T-helper 1 cell (primary cell): ENCODE results near the gene KLK2.

Source experiments
- DNase-seq, 5 donors: peaks; one replicate each; pipeline ENCODE4 v3.0.0-alpha.2; 2012 to 2020
- total RNA-seq, 4 donors: gene quantifications; one replicate each; lab custom pipeline; 2026; lab: John Stamatoyannopoulos, UW

KLK2 gene
- 0 to 0.12 (median 0) reads per million in 4 donors for total RNA-seq

DNA sequence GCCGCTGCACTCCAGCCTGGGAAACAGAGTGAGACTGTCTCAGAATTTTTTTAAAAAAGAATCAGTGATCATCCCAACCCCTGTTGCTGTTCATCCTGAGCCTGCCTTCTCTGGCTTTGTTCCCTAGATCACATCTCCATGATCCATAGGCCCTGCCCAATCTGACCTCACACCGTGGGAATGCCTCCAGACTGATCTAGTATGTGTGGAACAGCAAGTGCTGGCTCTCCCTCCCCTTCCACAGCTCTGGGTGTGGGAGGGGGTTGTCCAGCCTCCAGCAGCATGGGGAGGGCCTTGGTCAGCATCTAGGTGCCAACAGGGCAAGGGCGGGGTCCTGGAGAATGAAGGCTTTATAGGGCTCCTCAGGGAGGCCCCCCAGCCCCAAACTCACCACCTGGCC is at the start of gene KLK2:
TSS of gene KLK2 (plus strand) at position 384 of the 400 bp plus-strand sequence. CDS start 35 bp downstream, outside the sequence.
- no peak for DNase-seq

DNA sequence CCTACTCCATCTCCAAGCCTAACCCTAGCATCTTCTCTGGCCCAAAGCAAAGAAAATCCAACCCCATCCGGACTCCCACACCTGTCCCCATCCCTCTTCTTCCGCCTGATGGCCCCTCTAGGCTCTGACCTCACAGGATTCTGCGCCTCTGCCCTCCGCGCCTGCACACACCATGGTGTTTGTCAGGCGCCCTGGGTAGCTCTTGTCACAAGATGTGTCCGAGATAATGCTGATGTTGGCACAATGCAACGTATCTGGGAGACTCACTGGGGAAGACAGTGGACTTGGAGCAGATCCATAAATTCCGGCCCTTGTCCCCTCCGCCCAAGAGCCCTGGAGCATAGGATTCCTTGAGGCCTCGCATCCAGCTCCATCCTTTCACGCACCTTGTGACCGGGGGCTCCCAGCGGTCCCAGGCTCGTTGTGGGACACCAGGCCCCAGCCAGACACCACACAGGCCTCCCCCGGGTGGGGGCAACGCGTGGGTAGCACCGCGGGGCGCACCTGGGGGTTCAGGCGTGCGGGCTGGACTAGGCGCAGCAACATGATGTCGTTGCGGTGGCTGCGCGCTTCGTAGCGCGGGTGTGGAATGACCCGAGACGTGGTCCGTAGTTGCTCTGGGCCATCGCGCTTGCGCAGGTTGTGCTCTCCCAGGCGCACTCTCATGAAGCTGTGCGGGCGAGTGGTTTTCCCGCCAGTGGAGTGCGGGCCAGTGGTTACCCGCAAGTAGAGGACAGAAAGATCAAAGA is 46.6 kb upstream of the KLK2 start:
- DNase-seq = no peak

DNA sequence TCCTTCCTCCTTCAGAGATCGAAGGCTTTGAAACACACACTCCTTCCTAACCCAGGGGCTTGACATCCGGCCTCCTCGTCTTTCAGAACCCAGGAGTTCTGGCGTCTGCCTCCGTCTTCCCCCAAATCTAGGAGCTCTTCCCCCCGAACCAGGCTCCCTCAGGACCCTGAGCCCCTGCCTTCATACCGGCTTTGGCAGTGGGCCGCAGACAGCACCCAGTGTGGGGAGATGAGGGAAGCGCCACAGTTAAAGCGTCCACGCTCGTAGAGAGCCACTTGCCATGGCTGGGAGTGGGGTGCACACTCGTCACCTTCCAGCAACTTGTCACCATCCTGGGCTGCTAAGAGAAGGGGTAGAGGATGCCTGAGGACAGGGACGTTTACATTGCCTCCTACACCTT is 45.8 kb upstream of the KLK2 start:
- DNase-seq = no peak

DNA sequence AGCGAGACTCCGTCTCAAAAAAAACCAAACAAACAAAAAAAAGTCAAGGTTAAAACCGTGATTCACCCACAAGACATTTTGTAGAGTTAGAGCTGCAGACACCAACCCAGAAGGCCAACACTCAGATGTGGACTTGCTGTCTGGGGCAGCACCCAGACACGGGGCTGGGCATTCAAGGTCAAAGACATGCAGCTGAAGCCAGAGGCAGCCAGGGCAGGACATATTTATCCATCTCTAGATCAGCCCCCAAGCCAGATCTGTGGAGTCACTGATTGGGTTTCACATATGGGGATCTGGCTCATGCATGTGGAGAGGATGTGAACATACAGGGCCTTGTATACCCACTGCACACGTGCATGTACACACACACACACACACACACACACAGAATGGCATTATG is 43.4 kb upstream of the KLK2 start:
- DNase-seq = no peak

DNA sequence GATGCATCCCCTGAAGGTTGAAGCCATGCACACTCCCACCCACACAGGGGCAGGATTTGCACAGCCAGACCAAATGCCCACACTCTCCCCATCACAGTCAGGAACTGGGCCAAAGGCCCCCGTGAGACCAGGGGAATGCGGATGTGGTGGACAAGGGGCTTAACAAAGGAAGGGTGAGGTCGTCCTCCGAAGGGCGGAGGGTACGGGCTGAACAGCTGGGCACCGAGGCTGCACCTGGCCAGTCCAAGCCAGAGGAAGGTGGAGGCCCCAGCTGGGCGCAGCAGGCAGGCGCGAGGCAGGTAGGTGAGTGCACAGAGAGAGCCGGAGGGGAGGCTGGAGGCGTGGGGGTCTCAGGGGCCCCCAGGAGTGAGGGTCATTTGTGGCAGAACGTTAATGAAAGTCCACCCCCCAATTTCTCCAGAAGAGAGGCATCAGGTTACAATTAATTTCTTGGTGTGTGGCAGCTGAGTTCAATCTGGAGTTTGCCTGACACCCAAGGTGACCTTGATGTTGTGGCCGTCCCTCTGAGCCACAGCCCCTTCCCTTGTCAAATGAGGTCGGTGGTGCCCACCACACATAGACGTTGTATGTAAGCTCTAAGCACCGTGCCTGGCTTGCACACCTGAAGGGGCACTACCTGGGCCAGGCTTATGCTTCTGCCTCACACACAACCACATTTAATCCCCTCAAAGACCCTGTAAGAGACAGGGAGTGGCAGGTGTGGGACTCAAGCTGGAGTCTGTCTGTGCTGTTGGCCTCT is 42.8 kb upstream of the KLK2 start:
- no peak for DNase-seq

DNA sequence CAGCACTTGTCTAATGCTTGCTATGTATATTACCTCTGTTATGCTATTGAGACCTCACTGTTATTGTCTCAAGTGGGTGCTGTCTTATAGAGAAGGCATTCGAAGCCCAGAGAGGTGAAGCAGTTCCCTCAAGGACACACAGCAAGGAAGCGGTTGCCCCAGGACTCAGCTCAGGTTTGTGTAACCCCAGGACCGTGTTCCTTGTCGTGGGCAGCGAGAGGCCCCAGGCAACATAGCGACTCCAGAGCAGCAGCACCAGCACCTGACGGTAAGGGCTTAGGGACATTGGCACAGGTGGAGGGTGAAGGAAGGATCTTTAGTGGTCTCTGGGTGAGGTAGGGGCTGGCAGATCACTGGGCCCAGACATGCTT is 42.2 kb upstream of the KLK2 start:
- no peak for DNase-seq

DNA sequence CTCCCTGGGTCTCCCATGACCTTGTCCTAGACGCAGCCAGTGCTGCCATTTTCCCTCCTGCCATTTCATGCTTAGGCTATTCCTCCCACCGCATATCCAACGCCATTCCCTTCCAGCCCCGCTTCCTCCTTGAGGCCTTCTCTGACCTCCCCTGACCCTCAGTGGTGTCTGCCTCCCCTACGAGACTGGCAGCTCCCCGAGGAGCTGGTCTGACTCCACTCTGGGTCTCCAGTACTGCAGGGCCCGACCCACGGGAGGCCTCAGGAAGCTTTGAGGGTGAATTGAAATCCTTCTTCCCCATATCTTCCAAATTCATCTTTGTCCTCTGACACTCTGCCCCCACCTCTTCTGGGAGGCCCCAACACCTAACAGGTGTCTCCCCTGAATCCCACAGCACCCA is 40.6 kb upstream of the KLK2 start:
- no peak for DNase-seq

DNA sequence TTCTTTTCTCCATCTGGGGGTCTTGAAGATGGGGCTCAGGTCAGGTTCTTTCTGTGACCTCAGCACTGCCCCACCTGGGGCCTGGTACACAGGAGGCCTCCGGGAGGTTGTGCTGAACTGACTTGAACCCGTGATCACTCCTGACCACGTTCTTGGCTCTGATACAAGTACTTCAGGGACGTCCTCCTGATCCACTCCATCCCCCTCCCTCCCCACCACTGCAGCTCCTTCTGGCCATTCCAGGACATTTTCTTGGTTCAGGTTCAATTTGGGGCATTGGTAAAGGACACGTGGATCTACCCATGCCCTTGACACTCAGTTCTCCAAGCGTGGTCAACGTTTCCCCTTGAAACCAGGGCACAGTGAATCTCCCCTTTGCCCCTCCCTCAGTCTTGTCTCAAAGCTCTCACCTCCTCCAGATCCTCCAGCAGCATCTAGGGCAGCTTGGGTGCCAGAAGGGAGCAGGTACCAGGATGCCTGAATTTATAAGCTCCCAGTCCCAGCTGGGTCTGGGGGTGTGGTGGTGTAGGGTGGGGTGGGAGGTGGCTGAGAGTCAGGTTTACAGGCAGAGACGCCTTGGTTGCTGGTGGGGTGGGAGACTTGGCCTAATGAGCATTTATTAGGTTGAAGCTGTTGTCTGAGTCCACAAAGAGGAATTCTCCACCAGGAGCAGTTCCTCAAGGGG is 40.0 kb upstream of the KLK2 start, which contains the start of gene KLK15:
TSS of gene KLK15 (minus strand) at position 458 of the 685 bp plus-strand sequence. CDS start 2,082 bp downstream, outside the sequence.
- DNase-seq = no peak

DNA sequence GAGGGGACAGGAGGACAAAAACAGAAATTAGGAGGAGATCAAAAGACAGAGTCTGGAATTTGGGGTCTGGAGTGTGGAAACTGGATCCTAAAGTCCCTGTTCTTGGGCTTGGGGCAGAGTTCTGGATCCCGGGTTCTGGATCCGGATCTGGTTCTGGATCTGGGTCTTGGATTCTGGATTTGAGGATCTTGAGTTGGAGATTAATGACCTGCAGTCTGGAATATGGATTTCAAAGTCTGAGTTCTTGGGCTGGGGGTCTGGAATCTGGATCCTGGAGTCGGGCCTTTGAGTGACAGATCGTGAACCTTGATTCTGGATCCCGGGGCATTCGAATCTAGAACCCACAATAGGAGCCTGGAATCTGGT is 39.5 kb upstream of the KLK2 start:
- DNase-seq = no peak

DNA sequence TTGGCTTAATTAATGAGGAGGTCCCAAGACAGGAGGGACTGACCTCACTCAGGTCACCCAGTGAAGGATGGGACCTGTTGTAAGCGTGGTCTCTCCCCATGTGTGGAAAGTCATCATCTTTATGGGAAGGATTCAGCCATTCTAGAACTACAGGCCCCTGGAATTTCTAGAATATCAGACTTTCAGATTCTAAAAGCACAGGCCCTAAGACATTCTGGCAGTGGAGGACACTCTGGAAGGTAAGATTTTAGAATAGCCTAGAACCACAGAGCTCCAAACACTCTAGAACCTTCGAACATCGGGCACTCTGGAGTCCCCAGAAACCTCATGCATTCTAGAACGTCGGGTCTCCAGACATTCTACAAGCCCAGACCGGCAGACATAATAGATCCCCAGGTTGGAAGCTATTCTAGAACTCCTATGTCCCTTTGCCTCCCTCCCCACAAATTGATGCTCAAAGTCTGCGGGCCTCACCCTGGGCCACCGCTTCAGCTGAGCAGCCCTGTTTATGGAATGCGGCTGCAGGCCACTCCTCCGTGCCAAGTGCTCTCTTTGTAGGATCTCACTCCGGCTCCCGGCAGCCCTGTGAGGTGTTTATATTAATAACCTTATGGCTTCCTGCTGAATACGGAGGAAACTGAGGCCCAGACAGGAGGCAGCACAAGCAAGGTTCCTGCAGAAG is 38.0 kb upstream of the KLK2 start:
- DNase-seq = no peak

DNA sequence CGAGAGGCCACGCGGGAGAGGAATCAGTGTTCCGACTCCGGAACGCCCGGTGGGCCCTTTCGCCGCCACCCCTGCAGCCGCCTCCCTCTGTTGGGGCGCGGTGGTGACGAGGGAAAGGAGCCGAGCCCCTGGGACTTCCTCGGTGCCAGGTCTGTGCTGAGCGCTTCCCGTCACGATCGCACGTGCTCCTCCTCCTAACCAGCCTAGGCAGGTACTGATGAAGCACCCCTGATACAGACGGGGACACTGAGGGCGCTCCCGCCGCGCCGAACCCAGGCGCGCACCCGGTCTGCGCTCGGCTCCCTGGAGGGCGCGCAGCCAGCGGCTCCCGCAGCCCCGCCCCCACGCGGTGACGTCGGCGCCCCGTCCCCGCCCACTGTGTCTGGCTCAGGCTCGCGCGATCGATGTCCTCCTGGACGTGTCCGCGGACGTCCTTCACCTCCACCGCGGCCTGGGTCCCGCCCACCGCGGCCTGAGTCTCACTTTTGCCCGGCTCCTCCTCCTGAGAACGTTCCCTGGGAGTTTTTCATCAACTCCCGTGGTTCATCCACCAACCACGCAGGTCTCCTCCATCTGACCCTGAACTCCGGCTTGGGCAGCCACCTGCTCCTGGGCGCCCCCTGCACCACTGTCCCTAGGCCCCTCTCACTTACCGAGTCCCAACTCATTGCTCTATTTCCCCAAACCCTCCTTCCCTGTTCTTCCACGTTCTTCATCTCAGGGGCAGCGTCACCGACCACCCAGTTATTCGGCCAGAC is 37.3 kb upstream of the KLK2 start:
- peak; percentile 17 to 75 (median 42) for DNase-seq

DNA sequence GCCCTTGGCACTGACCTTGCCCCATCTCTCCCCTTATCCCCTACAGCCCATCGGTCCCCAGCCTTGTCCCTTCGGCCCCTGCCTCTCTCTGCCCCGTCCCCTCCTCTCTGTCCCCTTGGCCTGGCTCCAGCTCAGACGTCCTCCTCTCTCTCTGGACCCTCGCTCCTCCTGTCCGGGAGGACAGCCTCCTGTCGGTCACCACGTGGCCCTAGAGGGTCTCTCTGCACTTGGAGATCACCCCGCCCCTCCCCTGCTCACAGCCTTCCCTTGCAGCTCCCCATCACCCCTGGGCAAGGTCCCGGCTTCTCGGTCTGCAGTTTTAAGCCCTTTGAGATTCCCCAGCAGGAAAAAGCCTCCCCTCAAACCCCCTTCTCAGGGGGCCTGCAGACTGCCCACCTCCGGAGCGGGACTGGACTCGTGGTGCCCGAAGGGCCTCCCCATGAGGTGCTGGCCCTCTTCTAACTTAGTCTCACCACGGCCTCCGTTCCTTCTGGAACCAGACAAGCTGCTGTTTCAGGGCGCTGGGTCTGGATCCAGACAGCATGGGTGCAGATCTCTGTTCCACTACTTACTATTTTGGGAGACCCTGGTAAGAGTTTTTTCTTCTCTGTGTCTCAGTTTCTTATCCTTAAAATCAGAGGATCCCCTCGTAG is 36.6 kb upstream of the KLK2 start:
- DNase-seq = no peak

DNA sequence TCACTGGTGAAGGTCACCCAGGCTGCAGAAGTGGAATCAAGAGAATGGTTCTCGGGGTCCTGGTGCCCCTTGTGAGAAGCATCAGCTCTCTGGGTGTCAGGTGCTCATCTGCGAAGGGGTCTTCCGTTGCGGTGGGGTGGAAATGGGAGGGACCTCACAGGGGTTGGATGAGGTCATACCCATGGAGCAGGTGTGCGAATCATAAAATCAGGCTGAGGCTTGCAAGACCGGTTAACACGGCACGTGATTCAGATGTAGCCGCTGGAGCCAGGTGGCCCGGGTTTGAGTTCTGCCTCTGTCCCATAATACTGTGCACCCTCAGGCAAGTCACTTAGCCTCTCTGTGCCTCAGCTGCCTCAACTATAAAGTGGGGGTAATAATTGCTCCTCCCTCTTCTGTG is 35.9 kb upstream of the KLK2 start:
- no peak for DNase-seq

DNA sequence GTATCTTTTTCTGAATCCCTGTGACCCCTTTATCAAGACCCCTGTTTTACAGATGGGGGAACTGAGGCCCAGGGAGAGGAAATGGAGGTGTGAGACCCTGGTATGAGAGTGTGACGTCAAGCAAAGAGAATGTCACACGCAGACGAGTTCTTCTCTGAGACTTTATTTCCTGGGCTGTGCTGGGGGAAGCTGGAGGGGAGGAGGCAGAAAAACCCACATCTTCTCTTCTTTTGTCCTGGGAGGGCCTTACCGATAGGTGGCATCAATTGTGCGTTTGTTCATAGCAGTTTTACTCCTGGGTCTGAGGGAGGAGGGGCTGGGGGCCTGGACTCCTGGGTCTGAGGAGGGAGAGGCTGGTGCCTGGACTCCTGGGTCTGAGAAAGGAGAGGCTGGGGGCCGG is 35.0 kb upstream of the KLK2 start:
- DNase-seq = peak in 1 of 5 donors; percentile 19

DNA sequence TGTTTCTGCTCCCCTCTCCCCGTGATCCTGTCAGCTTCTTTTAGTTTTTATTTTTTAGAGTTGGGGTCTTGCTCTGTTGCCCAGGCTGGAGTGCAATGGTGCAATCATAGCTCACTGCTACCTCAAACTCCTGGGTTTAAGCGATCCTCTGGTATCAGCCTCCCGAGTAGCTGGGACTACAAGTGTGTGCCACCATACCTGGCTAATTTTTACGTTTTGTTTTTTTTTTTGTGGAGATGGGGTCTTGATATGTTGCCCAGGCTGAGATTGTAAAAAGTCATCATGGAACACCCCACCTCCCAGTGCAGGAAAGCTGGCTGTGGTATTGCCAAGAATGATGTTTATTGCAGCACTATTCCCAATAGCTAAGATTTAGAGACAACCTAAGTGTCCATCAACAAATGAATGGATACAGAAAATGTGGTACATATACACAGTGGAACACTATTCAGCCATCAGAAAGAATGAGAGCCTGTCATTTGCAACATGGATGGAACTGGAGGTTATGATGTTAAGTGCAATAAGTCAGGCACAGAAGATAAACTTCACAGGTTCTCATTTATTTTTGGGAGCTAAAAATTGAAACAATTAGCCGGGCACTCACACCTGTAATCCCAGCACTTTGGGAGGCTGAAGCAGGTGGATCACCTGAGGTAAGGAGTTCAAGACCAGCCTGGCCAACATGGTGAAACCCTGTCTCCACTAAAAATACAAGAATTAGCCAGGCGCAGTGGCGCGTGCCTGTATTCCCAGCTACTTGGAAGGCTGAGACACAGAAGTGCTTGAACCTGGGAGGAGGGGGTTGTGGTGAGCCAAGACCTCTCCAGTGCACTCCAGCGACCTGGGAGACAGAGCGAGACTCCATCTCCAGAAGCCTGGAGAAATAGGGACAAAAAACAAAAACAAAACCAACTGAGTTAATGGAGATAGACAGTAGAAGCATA is 33.3 kb upstream of the KLK2 start:
- DNase-seq = no peak

DNA sequence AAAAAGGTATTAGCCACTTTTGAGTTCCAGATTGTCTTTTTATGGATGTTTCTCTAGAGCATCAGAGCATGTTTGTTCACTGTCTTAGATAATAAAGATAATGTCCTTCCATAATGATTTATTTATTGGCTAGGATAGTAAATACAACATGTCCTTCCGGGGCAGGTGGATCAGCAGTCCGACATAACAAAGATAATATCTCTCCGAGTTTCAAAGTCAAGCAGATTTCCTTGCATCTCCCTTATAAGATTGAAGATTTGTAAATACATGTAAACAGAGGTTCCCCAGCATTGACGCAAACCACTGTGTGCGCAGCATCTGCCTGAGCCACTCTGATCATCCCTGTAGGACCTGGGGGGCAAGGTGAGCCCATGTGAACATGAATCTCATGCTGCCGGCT is 31.1 kb upstream of the KLK2 start:
- DNase-seq = no peak

DNA sequence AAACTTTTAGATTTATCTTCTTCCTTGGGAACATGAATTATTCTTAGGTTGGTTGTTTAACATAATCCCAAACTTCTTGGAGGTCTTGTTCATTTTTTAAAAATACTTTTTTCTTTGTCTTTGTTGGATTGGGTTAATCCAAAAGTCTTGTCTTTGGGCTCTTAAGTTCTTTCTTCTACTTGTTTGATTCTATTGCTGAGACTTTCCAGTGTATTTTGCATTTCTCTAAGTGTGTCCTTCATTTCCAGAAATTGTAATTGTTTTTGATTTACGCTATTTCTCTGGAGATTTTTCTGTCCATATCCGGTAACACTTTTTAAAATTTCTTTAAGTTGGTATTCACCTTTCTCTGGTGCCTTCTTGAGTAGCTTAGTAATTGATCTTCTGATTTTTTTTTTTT is 30.0 kb upstream of the KLK2 start:
- DNase-seq = no peak

DNA sequence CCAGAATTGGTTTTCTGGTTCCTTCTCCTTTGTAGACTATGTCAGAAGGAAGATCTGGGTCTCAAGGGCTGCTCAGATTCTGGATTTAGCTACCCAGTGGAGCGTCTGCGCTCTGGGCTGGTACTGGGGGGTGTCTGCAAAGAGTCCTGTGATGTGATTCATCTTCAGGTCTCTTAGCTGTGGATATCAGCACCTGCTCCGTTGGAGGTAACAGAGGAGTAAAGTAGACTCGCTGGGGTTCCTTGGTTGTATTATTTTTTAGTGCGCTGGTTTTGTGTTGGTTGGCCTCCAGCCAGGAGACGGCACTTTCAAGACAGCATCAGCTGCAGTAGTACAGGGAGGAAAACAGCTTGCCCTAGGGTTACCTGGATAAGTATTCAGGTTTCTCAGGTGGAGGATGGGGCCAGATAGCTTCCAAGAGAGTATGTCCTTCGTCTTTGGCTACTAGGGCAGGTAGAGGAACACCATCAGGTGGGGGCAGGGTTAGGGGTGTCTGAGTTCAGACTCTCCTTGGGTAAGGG is 29.5 kb upstream of the KLK2 start:
- DNase-seq = no peak

DNA sequence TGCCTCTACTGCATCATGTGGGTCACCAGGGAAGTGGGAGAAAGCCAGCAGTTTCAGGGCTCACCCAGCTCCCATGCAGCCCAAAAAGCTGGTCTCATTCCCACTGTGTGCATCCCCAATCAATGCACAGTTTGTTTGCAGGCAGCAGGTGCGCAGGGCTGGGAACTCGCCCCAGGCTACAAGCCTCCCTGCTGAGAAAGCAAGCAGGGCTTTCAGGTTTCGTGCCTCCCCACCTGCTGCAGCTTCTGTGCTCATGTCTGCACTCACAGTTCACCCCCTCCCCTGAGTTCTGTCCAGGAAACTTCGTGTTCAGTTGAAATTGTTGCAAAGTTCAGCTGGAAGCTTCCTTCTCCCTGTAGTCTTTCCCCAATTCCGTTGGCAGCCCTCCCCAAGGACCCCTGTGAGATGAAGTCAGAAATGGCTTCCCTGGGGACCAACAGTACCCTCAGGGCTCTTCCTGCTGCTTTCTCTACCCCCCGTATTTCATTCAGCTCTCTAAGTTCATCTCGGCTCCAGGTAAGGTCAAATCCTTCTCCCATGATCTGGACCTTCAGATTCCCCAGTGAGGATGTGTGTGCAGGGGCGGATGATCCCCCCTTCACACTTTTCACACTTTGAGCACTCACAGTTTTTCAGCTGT is 28.8 kb upstream of the KLK2 start:
- DNase-seq = no peak

DNA sequence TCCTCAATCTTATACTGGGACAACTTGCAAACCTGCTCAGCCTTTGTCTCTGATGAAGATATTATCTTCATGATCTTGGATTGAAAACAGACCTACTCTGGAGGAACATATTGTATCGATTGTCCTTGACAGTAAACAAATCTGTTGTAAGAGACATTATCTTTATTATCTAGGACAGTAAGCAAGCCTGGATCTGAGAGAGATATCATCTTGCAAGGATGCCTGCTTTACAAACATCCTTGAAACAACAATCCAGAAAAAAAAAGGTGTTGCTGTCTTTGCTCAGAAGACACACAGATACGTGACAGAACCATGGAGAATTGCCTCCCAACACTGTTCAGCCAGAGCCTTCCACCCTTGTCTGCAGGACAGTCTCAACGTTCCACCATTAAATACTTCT is 22.5 kb upstream of the KLK2 start:
- no peak for DNase-seq
